NCI-H2029 (cell line): Measurements from ENCODE around the gene ERI2.
"Not testable (repeated sequence)": the region's sequence is repeated elsewhere in the genome, so short reads cannot be mapped to it uniquely, and the experiment has no call there.

Experiments used
- DNase-seq: peaks from one replicate; lab custom pipeline; 2025; lab: John Stamatoyannopoulos, UW

The ERI2 gene

DNA sequence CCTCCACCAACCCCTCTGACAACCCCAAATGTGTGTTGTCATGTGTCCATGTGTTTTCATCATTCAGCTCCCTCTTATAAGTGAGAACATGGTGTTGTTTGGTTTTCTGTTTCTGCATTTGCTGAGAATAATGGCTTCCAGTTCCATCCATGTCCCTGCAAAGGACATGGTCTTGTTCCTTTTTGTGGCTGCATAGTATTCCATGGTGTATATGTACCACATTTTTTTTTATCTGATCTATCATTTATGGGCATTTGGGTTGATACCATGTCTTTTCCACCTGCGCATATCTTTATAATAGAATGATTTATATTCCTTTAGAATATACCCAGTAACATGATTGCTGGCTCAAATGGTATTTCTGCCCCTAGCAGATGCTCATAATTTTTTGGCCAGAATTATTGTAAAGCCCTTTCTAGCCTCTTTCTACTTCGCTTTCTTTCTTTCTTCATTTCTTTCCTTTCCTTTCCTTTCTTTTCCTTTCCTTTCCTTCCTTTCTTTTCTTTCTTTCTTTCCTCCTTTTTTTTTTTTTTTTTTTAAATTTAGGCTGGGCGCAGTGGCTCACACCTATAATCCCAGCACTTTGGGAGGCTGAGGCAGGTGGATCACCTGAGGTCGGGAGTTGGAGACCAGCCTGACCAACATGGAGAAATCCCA, 12.8 kb upstream of the ERI2 start:
- DNase-seq, result no peak

DNA sequence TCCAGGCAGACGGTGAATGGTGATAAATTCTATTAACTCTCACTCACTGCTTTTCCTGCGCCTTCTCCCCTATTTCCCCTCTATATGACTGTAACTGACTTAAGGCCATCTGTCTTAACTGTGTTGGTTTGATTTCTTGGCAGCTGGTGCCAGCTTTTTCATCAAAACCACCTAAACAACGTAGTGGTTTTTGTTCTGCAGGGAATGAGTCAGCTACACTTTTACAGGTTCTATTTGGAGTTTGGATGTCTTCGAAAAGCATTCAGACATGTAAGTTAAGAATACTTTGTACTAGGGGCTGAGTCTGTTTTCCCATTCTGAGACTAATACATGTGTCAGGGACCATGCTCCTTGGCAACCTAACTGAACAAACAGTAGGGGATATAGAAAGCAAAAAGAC, 8.5 kb upstream of the ERI2 start:
- DNase-seq, result no peak

DNA sequence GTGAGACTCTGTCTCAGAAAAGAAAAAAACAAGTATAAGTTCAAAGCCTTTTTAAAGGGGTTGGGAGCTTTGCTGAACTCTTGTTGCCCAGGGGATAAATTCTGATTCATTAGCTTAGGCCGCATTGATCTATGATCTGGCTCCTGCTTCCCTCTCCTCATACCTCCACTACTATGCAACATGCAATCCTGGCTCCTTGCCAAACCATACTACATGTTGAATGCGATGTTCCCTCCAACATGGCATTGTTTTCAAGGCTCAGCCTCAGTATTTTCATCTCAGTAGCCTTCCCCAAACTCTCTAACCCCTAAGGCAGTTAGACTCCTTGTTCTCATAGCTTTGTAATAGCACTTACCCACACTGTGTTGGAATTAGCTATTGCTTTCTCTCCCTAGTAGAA, 6.2 kb upstream of the ERI2 start:
- DNase-seq, result no peak

- no peak for DNase-seq
These were observed 5.7 kb upstream of the ERI2 start for GRCh38 chr16:20811889-20812439.

DNA sequence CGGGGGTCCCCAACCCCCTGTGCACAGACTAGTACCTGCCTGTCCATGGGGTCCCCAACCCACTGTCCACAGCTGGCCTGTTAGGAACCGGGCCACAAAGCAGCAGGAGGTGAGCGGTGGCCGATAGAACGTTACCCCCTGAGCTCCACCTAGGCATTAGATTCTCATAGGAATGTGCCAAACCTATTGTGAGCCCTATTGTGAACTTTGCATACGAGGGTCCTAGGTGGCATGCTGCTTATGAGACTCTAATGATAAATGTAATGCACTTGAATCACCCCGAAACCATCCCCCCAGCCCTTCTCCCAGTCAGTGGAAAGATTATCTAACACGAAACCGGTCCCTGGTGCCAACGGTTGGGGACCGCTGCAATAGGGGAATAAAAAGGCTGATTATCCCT, 1.6 kb upstream of the ERI2 start:
- no peak for DNase-seq

- DNase-seq, result not testable (repeated sequence)
These were observed 546 bp downstream of the ERI2 start for GRCh38 chr16:20805684-20806167.

- no peak for DNase-seq
These were observed 2.6 kb downstream of the ERI2 start for GRCh38 chr16:20803561-20804214.

DNA sequence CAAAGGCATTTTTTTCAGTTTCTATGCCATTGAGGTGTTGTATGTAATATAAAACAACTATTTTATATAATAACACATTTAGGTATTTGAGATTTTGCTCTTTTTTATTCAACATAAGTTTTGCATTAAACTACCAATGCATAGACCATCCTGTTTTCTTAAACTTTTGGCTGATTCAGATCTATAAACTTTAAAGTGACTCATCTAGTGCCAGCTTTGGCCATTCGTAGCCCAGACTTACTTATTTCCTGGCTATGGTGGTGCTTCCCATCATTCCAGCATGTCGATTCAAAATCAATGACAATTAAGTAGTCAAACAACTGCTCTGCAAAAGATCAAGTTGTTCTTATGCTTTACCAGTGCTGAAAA, 3.1 kb downstream of the ERI2 start:
- no peak for DNase-seq

- DNase-seq, result no peak
These were observed 5.0 kb downstream of the ERI2 start for GRCh38 chr16:20801278-20801677.

- DNase-seq, result no peak
These were observed 6.7 kb downstream of the ERI2 start for GRCh38 chr16:20799599-20799998.

GRCh38 chr16:20798364-20798763, 7.9 kb downstream of the ERI2 start:
- DNase-seq, result no peak

DNA sequence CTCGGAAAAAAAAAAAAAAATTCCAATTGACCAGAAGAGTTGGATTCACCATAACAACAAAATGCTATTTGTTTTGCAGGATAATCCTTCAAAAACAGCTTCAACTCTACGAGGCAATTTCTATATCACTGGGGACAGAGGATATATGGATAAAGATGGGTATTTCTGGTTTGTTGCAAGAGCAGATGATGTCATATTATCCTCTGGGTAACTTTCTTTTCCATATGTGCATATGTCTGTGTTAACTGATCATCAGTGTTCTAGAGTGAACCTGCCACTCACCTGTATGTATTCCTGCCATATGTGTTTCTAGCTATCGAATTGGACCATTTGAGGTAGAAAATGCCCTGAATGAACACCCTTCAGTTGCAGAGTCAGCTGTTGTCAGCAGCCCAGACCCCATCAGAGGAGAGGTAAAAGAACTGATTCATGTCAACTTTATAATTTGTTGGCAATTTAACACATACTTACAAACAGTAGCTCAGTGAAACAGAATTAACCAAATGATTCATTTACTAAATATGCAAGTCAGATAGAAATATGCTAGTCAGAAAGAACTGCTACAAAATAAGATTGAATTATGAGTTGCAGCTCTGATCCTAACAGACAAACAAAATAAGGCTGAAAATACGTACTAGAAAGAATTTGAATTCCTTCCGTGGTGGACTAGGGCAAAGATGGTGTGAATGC, 14.2 kb downstream of the ERI2 start:
- DNase-seq, result no peak

DNA sequence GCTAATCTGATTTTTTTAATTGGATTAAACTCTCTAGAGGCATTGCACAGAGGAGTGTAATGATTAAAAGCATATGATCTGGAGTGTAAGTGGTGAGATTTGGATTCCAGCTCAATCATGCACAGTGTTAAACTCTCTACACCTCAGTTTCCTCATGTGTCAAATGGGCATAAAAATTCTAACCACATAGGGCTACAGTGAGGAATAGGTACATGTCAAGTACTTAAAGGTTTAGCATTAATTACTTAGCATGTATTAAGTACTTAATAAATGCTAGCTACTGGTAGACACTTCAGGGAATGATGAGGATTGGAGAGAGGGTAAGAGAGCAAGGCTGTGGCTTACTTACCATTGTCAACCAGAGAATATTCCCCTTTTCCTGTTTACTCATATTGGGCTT, 17.1 kb downstream of the ERI2 start:
- DNase-seq, result no peak

DNA sequence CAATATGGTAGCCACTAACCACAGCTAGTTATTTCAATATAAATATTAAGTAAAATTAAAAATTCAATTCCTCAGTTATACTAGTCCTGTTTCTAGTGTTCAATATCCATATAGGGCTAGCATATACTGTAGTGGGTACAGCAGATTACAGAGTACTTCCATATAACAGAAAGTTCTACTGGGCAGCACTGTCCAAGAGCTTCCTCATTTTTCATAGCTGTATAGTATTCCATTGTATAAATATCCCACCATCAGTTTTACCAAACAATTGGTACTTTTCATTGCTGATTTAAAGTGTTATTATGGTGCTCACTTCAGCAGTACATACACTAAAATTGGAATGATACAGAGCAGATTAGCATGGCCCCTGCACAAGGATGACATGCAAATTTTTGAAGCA, 22.1 kb downstream of the ERI2 start:
- no peak for DNase-seq

- no peak for DNase-seq
These were observed 23.8 kb downstream of the ERI2 start for GRCh38 chr16:20782470-20782869.

- DNase-seq, result no peak
These were observed 24.6 kb downstream of the ERI2 start for GRCh38 chr16:20781697-20782096.

DNA sequence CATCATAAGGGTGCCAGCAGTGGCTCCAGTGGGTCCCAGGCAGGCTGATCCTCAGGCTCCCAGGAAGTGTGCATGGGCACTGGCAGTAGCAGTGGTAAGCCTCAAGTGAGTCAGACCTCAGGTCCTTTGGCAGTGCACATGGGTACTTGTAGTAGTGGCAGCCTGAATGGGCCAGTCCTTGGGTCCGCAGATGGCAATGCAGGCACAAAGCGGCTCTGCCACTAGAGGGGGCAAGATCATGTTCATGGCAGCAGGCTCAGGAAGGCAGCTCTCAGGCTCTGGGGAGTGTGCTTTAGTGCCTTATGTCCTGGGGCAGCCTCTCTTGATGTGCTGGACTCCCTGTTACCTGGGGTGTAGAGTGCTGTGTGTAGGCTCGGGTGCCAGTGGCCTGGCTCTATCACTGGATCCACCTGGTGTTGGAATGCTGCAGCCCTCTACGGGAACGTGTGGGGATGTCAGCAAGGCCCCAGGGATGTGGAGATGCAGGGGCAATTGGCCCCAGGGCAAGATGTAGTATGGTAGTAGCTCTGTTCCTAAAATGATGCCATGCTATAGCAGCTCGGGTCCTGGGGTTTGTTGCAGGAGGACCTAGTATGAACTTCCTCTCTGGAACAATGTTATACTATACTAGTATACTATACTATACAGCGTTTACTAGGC, 31.4 kb downstream of the ERI2 start:
- peak; percentile 55 for DNase-seq

DNA sequence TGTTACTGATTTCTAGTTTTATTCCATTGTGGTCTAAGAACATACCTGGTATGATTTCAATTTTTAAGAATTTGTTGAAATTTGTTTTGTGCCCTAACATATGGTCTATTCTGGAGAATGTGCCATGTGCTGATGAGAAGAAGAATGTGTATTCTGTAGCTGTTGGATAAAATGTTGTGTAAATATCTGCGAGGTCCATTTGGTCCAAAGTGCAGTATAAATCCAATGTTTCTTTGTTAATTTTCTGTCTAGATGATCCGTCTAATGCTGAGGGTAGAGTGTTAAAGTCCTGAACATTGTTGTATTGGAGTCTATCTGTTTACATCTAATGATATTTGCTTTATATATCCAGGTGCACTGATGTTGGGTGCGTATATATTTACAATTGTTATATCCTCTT, 32.6 kb downstream of the ERI2 start:
- DNase-seq, result no peak

DNA sequence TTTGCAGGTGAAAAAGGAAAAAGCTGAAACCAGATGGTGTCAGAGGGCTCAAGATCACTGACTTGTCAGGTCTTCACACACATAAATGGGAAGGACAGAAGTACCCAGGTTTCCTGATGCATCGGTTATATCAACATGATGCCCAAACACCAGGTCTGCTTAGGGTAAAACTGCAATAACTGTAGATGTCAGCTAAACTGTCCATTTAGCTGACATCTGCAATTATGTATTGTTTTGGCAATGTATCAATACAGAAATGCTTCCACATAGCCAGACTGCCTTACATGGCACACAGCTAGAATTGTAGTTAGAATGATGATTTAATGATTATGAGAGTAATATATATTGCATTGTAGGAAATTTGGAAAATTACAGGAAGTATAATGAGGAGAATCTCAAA, 37.5 kb downstream of the ERI2 start:
- DNase-seq, result no peak

DNA sequence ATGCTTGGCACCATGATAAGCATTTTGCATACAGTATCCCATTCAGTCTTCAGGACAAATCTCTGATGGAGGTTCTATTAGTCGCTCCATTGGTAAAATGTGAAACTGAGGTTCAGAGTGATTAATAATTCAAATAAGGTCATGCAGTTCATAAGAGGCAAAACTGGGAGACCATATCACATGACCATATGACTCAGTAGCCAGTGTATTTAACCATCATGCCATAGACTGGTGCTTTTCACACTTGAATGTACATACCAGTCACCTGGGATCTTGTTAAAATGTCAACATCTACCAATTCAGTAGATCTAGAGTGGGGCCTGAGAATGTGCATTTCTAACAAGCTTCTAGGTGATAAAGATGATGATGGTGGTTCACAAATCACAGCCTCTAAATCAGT, 38.2 kb downstream of the ERI2 start:
- DNase-seq, result no peak

GRCh38 chr16:20767577-20767976, 38.7 kb downstream of the ERI2 start:
- no peak for DNase-seq

DNA sequence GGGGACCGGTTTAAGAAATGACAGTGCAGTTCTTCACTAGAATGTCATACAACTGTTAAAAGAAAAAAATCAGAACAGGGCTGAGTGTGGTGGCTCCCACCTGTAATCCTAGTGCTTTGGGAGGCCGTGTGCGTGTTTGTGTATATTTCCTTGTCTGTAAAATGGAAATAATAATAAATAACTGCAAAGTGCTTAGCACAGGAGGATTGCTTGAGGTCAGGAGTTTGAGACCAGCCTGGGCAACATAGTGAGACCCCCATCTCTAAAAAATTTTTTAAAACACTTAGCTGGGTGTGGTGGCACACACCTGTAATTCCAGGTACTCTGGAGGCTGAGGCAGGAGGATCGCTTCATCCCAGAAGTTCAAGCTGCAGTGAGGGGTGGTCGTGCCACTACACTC, 40.0 kb downstream of the ERI2 start:
- DNase-seq, result no peak

GRCh38 chr16:20765732-20766131, 40.5 kb downstream of the ERI2 start:
- no peak for DNase-seq
